ENCODE measurements around the gene ROBO1. TPM values are rescaled to one million over a fixed set of nuclear protein-coding genes. Genes with fewer than 3 reads are reported as not detected.

ROBO1 gene
- total RNA-seq, 1 donor from 2014 or later = 7.1 TPM

- TF ChIP-seq CTCF (IDR thresholded peaks at IDR 0.05; ENCODE audit: borderline replicate concordance) = no peak
- no peaks in the 10 kb centered on the region for H3K4me1 ChIP-seq
- H3K27ac ChIP-seq (replicated peaks) = no peak overlapping the region
- DNase-seq = no peak
- H3K27me3 ChIP-seq (ENCODE audit: low read depth) = no peaks in the 10 kb centered on the region
- intact Hi-C loops (cut with micrococcal nuclease) = no loop called here
- H3K36me3 ChIP-seq = no peaks in the 10 kb centered on the region
- H3K9me3 ChIP-seq (replicated peaks) = no peaks in the 10 kb centered on the region
- no peak overlapping the region for H3K4me3 ChIP-seq
These were observed 861.6 kb downstream of the ROBO1 start for GRCh38 chr3:78906245-78906644.

- H3K4me1 ChIP-seq = no peaks in the 10 kb centered on the region
- no peaks in the 10 kb centered on the region for H3K27me3 ChIP-seq (ENCODE audit: low read depth)
- no peaks in the 10 kb centered on the region for H3K36me3 ChIP-seq
- H3K4me3 ChIP-seq = no peak overlapping the region
- DNase-seq = no peak
- no peaks in the 10 kb centered on the region for H3K9me3 ChIP-seq (replicated peaks)
- no peak for TF ChIP-seq CTCF (IDR thresholded peaks at IDR 0.05; ENCODE audit: borderline replicate concordance)
- intact Hi-C loops (cut with micrococcal nuclease) = no loop called here
- no peak overlapping the region for H3K27ac ChIP-seq (replicated peaks)
These were observed 862.1 kb downstream of the ROBO1 start for GRCh38 chr3:78905700-78906099.

GRCh38 chr3:78901544-78901943 lies 866.3 kb downstream of the ROBO1 start:
- no peaks in the 10 kb centered on the region for H3K27me3 ChIP-seq (ENCODE audit: low read depth)
- TF ChIP-seq CTCF (IDR thresholded peaks at IDR 0.05; ENCODE audit: borderline replicate concordance) = no peak
- H3K36me3 ChIP-seq = no peaks in the 10 kb centered on the region
- H3K27ac ChIP-seq (replicated peaks) = no peak overlapping the region
- DNase-seq = no peak
- no peaks in the 10 kb centered on the region for H3K4me1 ChIP-seq
- intact Hi-C loops (cut with micrococcal nuclease) = no loop called here
- H3K4me3 ChIP-seq = no peak overlapping the region
- no peaks in the 10 kb centered on the region for H3K9me3 ChIP-seq (replicated peaks)

GRCh38 chr3:78900880-78901279 lies 866.9 kb downstream of the ROBO1 start:
- intact Hi-C loops (cut with micrococcal nuclease) = no loop called here
- Histone ChIP-seq H3K9me3 (replicated peaks) (no peaks in the 10 kb centered on the region), H3K27me3 (ENCODE audit: low read depth) (no peaks in the 10 kb centered on the region), H3K27ac (replicated peaks) (no peak overlapping the region), H3K4me1 (no peaks in the 10 kb centered on the region), H3K4me3 (no peak overlapping the region), H3K36me3 (no peaks in the 10 kb centered on the region)
- no peak for TF ChIP-seq CTCF (IDR thresholded peaks at IDR 0.05; ENCODE audit: borderline replicate concordance)
- DNase-seq = no peak

- no peak overlapping the region for H3K4me3 ChIP-seq
- no peaks in the 10 kb centered on the region for H3K4me1 ChIP-seq
- no peak for DNase-seq
- H3K9me3 ChIP-seq (replicated peaks) = no peaks in the 10 kb centered on the region
- no peak overlapping the region for H3K27ac ChIP-seq (replicated peaks)
- TF ChIP-seq CTCF (IDR thresholded peaks at IDR 0.05; ENCODE audit: borderline replicate concordance) = no peak
- H3K36me3 ChIP-seq = no peaks in the 10 kb centered on the region
- no peaks in the 10 kb centered on the region for H3K27me3 ChIP-seq (ENCODE audit: low read depth)
- intact Hi-C loops (cut with micrococcal nuclease) = no loop called here
These were observed 867.4 kb downstream of the ROBO1 start for GRCh38 chr3:78900426-78900825.

- Histone ChIP-seq H3K4me3 (no peak overlapping the region), H3K4me1 (no peaks in the 10 kb centered on the region), H3K27me3 (ENCODE audit: low read depth) (no peaks in the 10 kb centered on the region), H3K27ac (replicated peaks) (no peak overlapping the region), H3K9me3 (replicated peaks) (no peaks in the 10 kb centered on the region), H3K36me3 (no peaks in the 10 kb centered on the region)
- no peak for DNase-seq
- TF ChIP-seq CTCF (IDR thresholded peaks at IDR 0.05; ENCODE audit: borderline replicate concordance) = no peak
- intact Hi-C loops (cut with micrococcal nuclease) = no loop called here
These were observed 872.3 kb downstream of the ROBO1 start for GRCh38 chr3:78895528-78895927.

Data from left ventricle myocardium inferior (tissue), 1 donor.